GM21423 (cell line): ENCODE results near the gene CD109.
"Not testable (repeated sequence)": the region's sequence is repeated elsewhere in the genome, so short reads cannot be mapped to it uniquely, and the experiment has no call there.

Experiments
- ATAC-seq: cut with Tn5 transposase; IDR thresholded peaks from one replicate; pipeline ENCODE4 v1.9.1; 2021; ENCODE audit warnings: mild to moderate bottlenecking, moderate library complexity; ENCODE audit not compliant: unreplicated experiment

The CD109 gene

DNA sequence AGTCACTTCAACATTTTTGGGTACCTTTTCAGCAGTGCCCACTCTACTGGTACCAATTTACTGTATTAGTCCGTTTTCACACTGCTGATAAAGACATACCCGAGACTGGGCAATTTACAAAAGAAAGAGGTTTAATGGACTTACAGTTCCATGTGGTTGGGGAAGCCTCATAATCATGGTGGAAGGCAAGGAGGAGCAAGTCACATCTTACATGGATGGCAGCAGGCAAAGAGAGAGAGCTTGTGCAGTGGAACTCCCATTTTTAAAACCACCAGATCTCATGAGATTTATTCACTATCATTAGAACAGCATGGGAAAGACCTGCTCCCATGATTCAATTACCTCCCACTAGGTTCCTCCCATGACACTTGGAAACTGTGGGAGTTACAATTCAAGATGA, 12.4 kb upstream of the CD109 start:
- ATAC-seq: not testable (repeated sequence)

DNA sequence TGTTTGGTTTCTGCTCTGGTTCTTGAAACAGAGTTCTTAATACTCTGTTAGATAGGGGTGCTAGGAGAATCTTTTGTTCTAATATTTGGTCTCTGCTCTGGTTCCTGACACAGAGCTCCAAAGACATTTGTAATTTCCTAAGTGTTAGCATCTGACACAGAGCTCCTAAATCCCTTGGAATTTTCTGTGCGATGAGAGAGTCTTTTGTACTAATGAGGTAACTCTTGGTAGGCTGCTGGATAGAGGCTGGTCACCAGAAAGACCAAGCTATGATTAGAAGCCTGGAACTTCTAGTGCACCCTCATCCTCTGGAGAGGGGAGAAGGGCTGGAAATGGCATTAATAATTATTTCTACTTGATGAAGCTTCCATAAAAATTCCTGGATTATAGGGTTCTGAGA, 7.7 kb upstream of the CD109 start:
- ATAC-seq: no peak

- no peak for ATAC-seq
Measured at GRCh38 chr6:73690056-73690455, 5.9 kb upstream of the CD109 start.

DNA sequence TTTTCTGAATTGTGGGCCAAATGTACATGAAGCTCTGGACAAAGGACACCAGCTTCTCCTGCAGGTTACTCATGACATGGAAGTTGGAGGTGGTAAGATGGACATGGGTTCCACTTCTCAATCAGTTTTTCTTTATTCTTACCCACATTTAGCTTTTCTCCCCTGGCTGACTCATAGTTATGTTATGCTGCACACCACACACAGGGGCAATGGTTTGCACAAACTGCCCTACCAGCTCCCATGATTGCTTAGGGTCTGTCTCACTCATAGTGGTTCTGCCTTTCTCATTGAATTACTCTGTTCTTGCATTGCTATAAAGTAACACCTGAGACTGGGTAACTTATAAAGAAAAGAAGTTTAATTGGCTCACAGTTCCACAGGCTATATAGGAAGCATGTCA, 4.5 kb upstream of the CD109 start:
- ATAC-seq: no peak

DNA sequence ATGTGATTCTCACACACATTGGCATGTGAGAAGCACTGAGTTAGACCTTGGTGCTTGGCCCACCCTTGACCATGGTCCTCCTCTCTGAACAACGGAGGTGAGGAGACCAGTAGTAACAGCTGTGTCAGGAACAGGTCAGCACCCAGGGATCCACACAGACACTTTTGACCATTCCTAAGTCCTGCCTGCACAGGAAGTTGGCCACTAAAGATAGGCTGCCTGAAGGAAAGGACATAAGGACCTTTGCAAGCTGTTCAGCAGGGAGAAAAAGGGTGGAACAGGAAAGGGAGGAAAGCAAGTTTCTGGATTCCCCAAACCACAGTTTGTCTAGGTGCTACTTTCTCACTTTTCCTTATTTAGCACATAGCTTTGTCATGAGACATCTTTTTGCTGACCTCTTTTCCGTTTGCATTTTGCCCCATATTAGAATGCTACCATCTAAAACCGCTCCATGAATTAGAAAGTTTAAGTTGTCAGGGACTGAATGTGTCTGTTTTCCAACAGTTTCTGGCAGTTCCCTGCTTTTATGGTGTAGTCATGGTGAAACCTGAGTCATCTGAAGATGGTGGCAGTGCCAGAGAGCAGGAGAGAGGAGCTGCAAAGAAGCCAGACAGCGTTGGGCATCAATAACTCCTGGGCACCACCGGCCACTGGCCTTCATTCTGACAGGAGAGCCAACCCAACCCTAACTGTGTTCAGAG, 1.1 kb upstream of the CD109 start:
- ATAC-seq: no peak

DNA sequence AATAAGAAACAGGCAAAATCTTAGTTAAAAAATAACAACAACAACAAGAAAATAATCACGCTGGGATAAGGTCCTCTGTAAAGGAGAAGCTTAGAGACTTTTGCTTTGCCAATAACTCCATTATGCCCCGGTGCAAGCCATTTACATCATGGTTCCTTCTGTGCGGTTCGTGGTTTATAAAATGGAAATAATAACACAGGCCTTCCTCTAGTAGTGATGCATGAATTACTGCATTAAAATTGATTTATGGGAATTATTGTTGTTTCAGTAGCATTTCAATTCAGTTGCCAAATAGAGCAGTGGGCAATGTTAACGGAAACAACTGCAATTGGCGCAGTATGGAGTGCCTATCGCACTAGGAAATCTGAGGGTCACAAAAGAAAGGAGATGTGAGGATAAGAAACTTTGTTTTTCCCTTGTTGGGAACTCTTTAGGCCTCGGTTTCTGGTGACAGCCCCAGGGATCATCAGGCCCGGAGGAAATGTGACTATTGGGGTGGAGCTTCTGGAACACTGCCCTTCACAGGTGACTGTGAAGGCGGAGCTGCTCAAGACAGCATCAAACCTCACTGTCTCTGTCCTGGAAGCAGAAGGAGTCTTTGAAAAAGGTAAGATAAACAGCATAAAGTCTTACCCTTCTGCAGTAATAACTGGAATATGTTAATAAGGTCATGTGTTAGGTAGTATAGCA, 1.1 kb downstream of the CD109 start:
- ATAC-seq: peak; percentile 44

DNA sequence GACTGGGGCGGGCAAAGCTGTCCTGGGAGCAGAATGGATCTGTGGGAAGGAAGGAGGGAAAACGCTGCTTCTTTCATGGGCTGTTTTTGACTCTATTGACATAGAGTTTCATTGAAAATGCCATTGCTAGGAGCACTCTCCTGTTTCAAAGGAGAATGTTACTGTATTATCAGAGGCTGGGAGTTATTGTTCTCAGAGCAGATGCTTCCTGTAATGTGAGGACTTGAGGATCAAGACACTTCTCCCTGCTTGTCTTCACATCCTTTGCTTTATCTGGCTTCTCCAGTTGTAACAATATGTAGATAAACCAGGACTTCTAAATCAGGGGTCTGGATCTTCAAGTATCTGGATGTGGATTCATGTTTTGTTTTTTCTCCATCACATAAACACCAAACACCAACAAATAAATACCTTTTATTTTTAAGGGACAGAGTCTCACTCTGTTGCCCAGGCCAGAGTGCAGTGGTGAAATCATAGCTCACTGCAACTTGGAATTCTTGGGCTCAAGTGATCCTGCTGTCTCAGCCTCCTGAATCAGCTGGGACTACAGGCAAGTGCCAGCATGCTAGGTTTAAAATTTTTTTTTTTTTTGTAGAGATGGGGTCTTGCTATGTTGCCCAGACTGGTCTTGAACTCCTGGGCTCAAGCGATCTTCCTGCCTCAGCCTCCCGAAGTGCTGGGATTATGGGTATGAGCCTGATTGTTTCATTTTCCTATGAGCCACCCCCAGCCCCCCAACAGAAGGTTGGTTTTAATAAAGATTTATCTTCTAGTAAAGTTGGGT, 3.9 kb downstream of the CD109 start:
- no peak for ATAC-seq

- ATAC-seq: no peak
Measured at GRCh38 chr6:73702444-73702843, 6.4 kb downstream of the CD109 start.

- ATAC-seq: no peak
Measured at GRCh38 chr6:73703466-73703865, 7.5 kb downstream of the CD109 start.

DNA sequence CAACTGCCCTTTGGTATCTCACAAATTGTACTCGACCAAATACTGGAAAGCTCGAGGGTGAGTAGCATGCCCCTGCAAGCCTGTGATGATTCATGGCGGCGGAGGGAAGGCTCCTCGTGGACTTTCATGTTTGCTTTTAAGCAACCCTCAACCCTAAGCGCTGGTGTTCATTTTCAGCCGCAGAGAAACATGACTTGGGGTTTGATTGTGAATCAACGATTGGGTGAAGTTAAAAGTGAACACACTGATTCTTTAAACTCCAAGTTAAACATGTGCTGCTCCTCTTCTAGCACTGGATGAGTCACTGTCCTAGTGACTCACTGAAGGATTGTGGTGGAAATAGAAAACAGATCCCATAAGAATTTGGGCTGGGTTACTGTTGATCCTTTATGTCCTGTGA, 8.3 kb downstream of the CD109 start:
- ATAC-seq: no peak

DNA sequence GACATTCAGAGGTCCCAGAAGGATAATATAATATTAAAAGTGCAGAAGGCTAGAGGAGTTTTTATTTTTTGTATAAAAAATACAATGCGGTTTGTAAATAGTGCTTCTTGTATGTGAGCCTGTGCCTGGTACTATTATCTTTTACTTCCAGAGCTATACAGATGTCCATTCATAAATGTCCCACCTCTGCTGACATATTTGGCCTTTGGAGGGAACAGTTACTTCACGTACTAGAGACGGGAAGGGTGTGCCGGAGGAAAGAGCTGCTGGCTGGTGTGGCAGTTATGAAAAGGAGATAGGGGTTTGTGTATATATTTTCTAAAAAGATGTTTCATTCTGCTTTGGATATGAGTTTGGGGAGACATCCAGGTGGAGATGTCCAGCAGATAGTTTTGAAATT, 8.8 kb downstream of the CD109 start:
- ATAC-seq: no peak

DNA sequence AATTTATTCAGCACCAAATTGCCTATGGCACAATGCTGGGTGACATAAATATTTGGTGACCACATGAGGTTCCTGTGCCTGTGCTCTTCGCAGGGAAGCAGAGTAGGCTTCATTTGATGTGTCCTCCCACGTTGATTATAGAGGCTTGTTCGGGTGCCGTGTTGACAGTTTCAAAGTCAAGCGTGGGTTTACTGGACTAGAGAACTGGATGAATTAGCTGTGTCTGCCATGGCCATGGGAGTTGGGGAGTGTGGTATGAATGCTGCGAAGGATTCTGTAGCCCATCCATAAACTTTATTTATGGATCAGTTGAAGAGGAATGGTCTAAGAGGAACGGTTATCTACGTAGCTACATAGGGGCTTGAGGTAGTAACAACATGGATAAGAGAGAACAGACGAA, 11.0 kb downstream of the CD109 start:
- ATAC-seq: no peak

GRCh38 chr6:73710470-73710869, 14.5 kb downstream of the CD109 start:
- ATAC-seq: no peak

DNA sequence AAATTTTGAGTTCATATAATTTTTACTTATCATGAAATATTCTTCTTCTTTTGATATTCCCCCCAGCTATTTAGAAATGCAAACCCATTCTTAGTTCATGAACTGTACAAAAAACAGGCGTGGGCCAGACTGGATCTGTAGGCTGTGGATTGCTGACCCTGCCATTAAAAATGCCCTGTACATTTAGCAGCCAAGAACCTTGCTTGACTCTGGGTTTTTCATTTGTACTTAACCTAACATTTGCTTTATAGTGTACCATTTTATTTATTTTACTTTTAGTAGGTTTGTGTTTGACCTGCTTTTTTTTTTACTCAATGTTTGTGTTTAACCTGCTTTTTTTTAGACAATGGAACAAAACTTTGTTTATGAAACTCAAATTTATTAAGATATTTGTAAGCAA, 14.9 kb downstream of the CD109 start:
- no peak for ATAC-seq

DNA sequence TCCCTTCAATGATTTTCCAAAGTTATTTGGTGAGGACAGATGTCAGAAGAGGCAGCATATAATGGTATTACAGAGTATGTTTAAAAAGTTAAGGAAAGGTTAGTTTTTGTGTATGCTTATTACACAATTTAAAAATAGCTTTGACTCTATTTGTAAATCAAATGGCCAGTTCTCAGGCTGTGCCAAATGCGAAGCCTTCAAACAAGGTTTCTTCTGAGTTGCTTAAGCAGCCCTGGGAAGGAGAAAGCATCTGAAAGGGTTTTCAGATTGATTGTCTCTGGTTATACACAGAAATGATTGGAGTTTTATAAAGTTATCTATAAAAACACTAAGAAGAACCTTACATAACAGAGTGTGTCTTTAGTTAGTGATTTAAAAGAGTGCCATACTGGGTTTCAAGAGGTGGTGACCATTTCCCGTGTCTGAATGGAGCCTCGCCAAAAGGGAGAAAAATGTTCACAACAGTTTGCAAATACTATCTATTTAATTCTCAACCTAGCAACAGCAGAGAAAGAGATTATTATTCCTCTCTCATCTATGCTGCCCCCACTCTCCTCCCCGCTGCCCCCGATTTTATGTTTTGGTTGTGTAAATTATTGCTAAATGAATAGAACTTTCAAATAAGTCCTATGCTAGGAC, 16.7 kb downstream of the CD109 start:
- no peak for ATAC-seq

DNA sequence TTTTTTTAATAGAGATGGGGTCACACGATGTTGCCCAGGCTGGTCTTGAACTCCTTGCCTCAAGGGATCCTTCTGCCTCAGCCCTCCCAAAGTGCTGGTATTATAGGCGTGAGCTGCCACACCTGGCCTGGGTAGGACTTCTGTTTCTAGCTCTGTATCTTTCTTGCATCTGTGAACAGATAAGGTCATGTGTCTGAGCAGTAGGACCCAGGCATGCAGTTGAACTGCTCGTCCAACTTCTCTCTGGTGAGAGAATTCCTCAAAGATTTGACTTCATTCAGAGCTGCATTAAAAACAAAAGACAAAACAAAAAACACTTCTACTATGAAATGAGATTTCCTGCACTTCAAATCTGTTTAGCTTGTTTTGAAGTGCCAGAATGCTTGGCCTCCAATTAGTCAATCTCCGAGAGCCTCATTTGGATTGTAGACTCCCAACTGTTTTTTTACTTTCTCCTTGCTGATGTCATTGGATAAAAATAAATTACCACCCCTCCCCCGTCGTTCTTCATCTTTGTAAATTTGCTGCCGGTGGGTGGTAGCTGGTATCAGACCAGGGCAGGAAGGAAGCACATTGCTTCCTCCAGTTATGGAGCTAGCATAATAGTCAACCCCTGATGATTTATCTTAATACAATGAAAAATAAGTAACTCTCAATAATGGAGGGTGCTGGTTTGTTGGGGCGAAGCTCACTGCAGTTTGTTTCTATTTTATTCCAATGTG, 17.6 kb downstream of the CD109 start:
- ATAC-seq: peak; percentile 59

- ATAC-seq: not testable (repeated sequence)
Measured at GRCh38 chr6:73715111-73715508, 19.1 kb downstream of the CD109 start.

- no peak for ATAC-seq
Measured at GRCh38 chr6:73719046-73719445, 23.0 kb downstream of the CD109 start.

GRCh38 chr6:73722318-73723060, 26.5 kb downstream of the CD109 start:
- ATAC-seq: peak; percentile 68

DNA sequence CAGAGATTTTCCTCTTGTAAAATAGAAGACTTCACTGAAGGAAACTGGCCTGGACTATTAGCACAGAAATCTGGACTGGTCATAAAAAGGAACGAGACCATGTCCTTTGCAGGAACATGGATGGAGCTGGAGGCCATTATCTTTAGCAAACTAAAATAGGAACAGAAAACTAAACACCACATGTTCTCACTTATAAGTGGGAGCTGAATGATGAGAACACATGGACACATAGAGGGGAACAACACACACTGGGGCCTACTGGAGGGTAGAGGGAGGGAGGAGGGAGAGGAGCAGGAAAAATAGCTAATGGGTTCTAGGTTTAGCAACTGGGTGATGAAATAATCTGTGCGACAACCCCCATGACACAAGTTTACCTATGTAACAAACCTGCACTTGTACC, 27.5 kb downstream of the CD109 start:
- not testable (repeated sequence) for ATAC-seq
